NCI-H524 (cell line): Measurements from ENCODE around the gene GABRG3.

Experiments
- DNase-seq, 2 experiments: peaks; one replicate each; lab custom pipeline; 2025; lab: John Stamatoyannopoulos, UW

GABRG3 gene

GRCh38 chr15:27576576-27576975 lies 605.6 kb downstream of the GABRG3 start:
- DNase-seq: no peak

GRCh38 chr15:27579738-27580137 lies 608.8 kb downstream of the GABRG3 start:
- no peak for DNase-seq

GRCh38 chr15:27582726-27583410 lies 611.9 kb downstream of the GABRG3 start:
- DNase-seq: no peak

GRCh38 chr15:27583651-27584050 lies 612.7 kb downstream of the GABRG3 start:
- no peak for DNase-seq

- DNase-seq: no peak
These were observed 614.2 kb downstream of the GABRG3 start for GRCh38 chr15:27585041-27585640.

GRCh38 chr15:27587810-27588209 lies 616.8 kb downstream of the GABRG3 start:
- DNase-seq: peak; percentile 92 to 98

- peak; percentile 44 to 81 for DNase-seq
These were observed 618.3 kb downstream of the GABRG3 start for GRCh38 chr15:27589260-27589659.

- DNase-seq: no peak
These were observed 618.8 kb downstream of the GABRG3 start for GRCh38 chr15:27589782-27590181.
